OCI-LY1 (cell line): ENCODE measurements around the gene DFFA.

Source experiments
- H2AFZ ChIP-seq: fragments of 200-600 bp; sonication (generic), shearing (Covaris generic); 2 replicates; pipeline ENCODE4 v1.6.0; 2014; ENCODE audit warnings: antibody characterized with exemption, mild to moderate bottlenecking, low read length
- H3F3A ChIP-seq: fragments of 200-600 bp; sonication (generic), shearing (Covaris generic); 2 replicates; pipeline ENCODE4 v1.6.0; 2014; ENCODE audit warnings: mild to moderate bottlenecking, antibody characterized with exemption, low read length, moderate library complexity; ENCODE audit not compliant: insufficient read depth
- H3K27ac ChIP-seq: fragments of 200-600 bp; sonication (generic); 2 replicates; pipeline ENCODE4 v1.5.1; 2014; ENCODE audit warnings: low read length, mixed run types, mild to moderate bottlenecking, low read depth; ENCODE audit not compliant: poor library complexity, severe bottlenecking
- H3K27me3 ChIP-seq: fragments of 200-600 bp; sonication (generic); 2 replicates; pipeline ENCODE4 v1.6.0; 2014; ENCODE audit warnings: antibody characterized with exemption, mild to moderate bottlenecking, low read length, moderate library complexity; ENCODE audit not compliant: insufficient read depth
- H3K36me3 ChIP-seq: fragments of 200-600 bp; sonication (generic); 2 replicates; pipeline ENCODE4 v1.6.1; 2014; ENCODE audit warnings: mild to moderate bottlenecking, antibody characterized with exemption, low read length, moderate library complexity, mixed read lengths; ENCODE audit not compliant: insufficient read depth
- H3K4me1 ChIP-seq: fragments of 200-600 bp; sonication (generic); 2 replicates; pipeline ENCODE4 v1.5.1; 2014; ENCODE audit warnings: mild to moderate bottlenecking, low read length, moderate library complexity; ENCODE audit not compliant: insufficient read depth, severe bottlenecking
- H3K4me2 ChIP-seq: fragments of 200-600 bp; sonication (generic), shearing (Covaris generic); 2 replicates; pipeline ENCODE4 v1.6.1; 2014; ENCODE audit warnings: low read length
- H3K4me3 ChIP-seq: fragments of 200-600 bp; sonication (generic); 2 replicates; pipeline ENCODE4 v1.5.1; 2014; ENCODE audit warnings: low read length, low read depth, mild to moderate bottlenecking, mixed read lengths; ENCODE audit not compliant: poor library complexity, severe bottlenecking
- H3K79me2 ChIP-seq: fragments of 200-600 bp; shearing (Covaris generic); 2 replicates; pipeline ENCODE4 v1.6.1; 2016; ENCODE audit warnings: mixed run types, low read length, mixed read lengths; ENCODE audit not compliant: insufficient read depth
- H3K9ac ChIP-seq: fragments of 200-600 bp; sonication (generic), shearing (Covaris generic); 2 replicates; pipeline ENCODE4 v1.6.1; 2014; ENCODE audit warnings: mild to moderate bottlenecking, low read length, mixed read lengths
- H3K9me2 ChIP-seq: fragments of 200-600 bp; sonication (generic), shearing (Covaris generic); 2 replicates; pipeline ENCODE4 v1.6.1; 2014; ENCODE audit warnings: low read depth, mild to moderate bottlenecking, low read length, mixed read lengths
- H3K9me3 ChIP-seq: fragments of 200-600 bp; shearing (Covaris generic); 2 replicates; pipeline ENCODE4 v1.6.1; 2014; ENCODE audit warnings: low read length, mixed read lengths
- H4K20me1 ChIP-seq: fragments of 200-600 bp; sonication (generic), shearing (Covaris generic); 2 replicates; pipeline ENCODE4 v1.6.0; 2016; ENCODE audit warnings: mild to moderate bottlenecking, low read length; ENCODE audit not compliant: insufficient read depth
- CTCF ChIP-seq: fragments of 200-600 bp; sonication (generic), shearing (Covaris generic); IDR thresholded peaks from 2 replicates; pipeline ENCODE4 v1.5.1; 2017; ENCODE audit warnings: mild to moderate bottlenecking, antibody characterized with exemption, low read length, moderate library complexity, mixed read lengths
- EZH2 ChIP-seq: fragments of 200-600 bp; sonication (generic), shearing (Covaris generic); IDR thresholded peaks from 2 replicates; pipeline ENCODE4 v1.8.0; 2017; ENCODE audit warnings: borderline replicate concordance, mixed run types, mild to moderate bottlenecking, antibody characterized with exemption, low read length, moderate library complexity, mixed read lengths

Gene DFFA

DNA sequence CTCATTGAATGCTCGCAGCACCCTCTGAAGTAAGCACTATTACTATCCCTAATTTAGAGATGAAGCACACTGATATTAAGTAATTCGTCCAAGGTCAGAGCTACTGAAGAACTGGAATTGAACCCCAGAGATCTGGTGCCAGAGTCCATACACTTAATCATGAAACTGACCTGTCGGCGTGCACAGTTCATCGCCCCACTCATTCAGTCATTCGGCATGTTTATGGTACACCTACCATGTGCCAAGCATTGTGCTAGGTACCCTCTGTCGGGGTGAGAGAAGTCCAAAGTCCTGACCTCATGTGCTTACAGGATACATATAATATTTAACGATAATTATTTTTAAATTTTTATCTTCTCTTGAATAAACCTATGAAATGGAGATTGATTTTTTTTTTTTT, 47.7 kb downstream of the DFFA start:
- Histone ChIP-seq H3K27me3 (no peaks in the 10 kb centered on the region), H3K4me2 (no peak overlapping the region), H4K20me1 (no peaks in the 10 kb centered on the region), H3K79me2 (no peaks in the 10 kb centered on the region), H3K36me3 (peaks cover 13% of the 10 kb centered on the region), H3K4me3 (no peak overlapping the region), H2AFZ (no peak overlapping the region), H3F3A (no peaks in the 10 kb centered on the region), H3K9me3 (no peaks in the 10 kb centered on the region), H3K9me2 (no peaks in the 10 kb centered on the region), H3K4me1 (peaks cover 4% of the 10 kb centered on the region), H3K27ac (no peak overlapping the region), H3K9ac (no peak overlapping the region)
- TF ChIP-seq CTCF = no peak
- no peak for TF ChIP-seq EZH2

- no peaks in the 10 kb centered on the region for H3K79me2 ChIP-seq
- no peaks in the 10 kb centered on the region for H3K9me2 ChIP-seq
- H3K9me3 ChIP-seq = no peaks in the 10 kb centered on the region
- no peak overlapping the region for H3K4me2 ChIP-seq
- H3K4me3 ChIP-seq = no peak overlapping the region
- H3K27me3 ChIP-seq = no peaks in the 10 kb centered on the region
- no peaks in the 10 kb centered on the region for H3F3A ChIP-seq
- H3K27ac ChIP-seq = no peak overlapping the region
- TF ChIP-seq EZH2 (no peak), CTCF (no peak)
- no peak overlapping the region for H3K9ac ChIP-seq
- H3K4me1 ChIP-seq = peaks cover 3% of the 10 kb centered on the region
- peaks cover 19% of the 10 kb centered on the region for H3K36me3 ChIP-seq
- no peaks in the 10 kb centered on the region for H4K20me1 ChIP-seq
- H2AFZ ChIP-seq = no peak overlapping the region
Observed at GRCh38 chr1:10424034-10424433, 48.3 kb downstream of the DFFA start.

DNA sequence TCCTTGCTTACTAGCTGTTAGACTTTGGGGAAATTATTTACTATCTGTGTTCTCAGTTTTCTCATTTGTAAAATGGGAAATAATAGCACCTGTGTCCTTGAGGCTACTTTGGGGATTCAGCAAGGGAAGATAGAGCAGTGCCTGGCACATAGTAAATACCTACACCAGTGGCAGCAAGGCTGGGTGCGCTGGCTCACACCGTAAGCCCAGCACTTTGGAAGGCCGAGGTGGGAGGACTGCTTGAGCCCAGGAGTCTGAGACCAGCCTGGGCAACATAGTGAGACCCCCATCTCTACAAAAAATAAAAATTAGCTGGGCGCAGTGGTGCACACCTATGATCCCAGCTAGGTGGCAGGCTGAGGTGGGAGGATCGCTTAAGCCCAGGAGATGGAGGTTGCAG, 50.7 kb downstream of the DFFA start:
- H3K9me2 ChIP-seq = no peaks in the 10 kb centered on the region
- no peaks in the 10 kb centered on the region for H3K79me2 ChIP-seq
- H3K27me3 ChIP-seq = no peaks in the 10 kb centered on the region
- no peaks in the 10 kb centered on the region for H3K9me3 ChIP-seq
- no peak overlapping the region for H3K9ac ChIP-seq
- no peaks in the 10 kb centered on the region for H3K4me1 ChIP-seq
- H2AFZ ChIP-seq = no peak overlapping the region
- no peak overlapping the region for H3K4me3 ChIP-seq
- TF ChIP-seq CTCF = no peak
- TF ChIP-seq EZH2 = no peak
- no peaks in the 10 kb centered on the region for H3F3A ChIP-seq
- H4K20me1 ChIP-seq = no peaks in the 10 kb centered on the region
- H3K4me2 ChIP-seq = no peak overlapping the region
- H3K36me3 ChIP-seq = peaks cover 36% of the 10 kb centered on the region
- H3K27ac ChIP-seq = no peak overlapping the region
